GM18867 (cell line): ENCODE results near the gene EHD4.

Experiments
- ATAC-seq: cut with Tn5 transposase; IDR thresholded peaks from one replicate; pipeline ENCODE4 v1.9.1; 2021; ENCODE audit warnings: mild to moderate bottlenecking, moderate library complexity; ENCODE audit not compliant: unreplicated experiment

EHD4 gene

GRCh38 chr15:41995476-41995855 is 23.1 kb upstream of the EHD4 start:
- ATAC-seq: no peak

GRCh38 chr15:41994772-41995475 is 22.6 kb upstream of the EHD4 start:
- ATAC-seq: no peak

- no peak for ATAC-seq
Measured at GRCh38 chr15:41994171-41994650, 21.9 kb upstream of the EHD4 start.

GRCh38 chr15:41993472-41994170 is 21.3 kb upstream of the EHD4 start:
- ATAC-seq: no peak

GRCh38 chr15:41992803-41993190 is 20.4 kb upstream of the EHD4 start:
- no peak for ATAC-seq

- ATAC-seq: no peak
Measured at GRCh38 chr15:41992151-41992802, 19.9 kb upstream of the EHD4 start.

GRCh38 chr15:41990691-41991090 is 18.3 kb upstream of the EHD4 start:
- no peak for ATAC-seq

- ATAC-seq: no peak
Measured at GRCh38 chr15:41990243-41990605, 17.9 kb upstream of the EHD4 start.

- peak; percentile 68 for ATAC-seq
Measured at GRCh38 chr15:41989573-41990242, 17.4 kb upstream of the EHD4 start.

GRCh38 chr15:41988896-41989572 is 16.7 kb upstream of the EHD4 start:
- no peak for ATAC-seq

- no peak for ATAC-seq
Measured at GRCh38 chr15:41987925-41988275, 15.5 kb upstream of the EHD4 start.

GRCh38 chr15:41987246-41987924 is 15.0 kb upstream of the EHD4 start:
- no peak for ATAC-seq

- ATAC-seq: no peak
Measured at GRCh38 chr15:41985236-41986160, 13.1 kb upstream of the EHD4 start.

GRCh38 chr15:41984622-41985021 is 12.3 kb upstream of the EHD4 start:
- no peak for ATAC-seq

- no peak for ATAC-seq
Measured at GRCh38 chr15:41983621-41984571, 11.5 kb upstream of the EHD4 start.

GRCh38 chr15:41983221-41983620 is 10.9 kb upstream of the EHD4 start:
- ATAC-seq: no peak

GRCh38 chr15:41982133-41982930 is 10.0 kb upstream of the EHD4 start:
- ATAC-seq: no peak
